GM21576 (cell line): ENCODE results near the gene ANKEF1.
"Not testable (repeated sequence)": the region's sequence is repeated elsewhere in the genome, so short reads cannot be mapped to it uniquely, and the experiment has no call there.

Source experiments
- ATAC-seq: cut with Tn5 transposase; IDR thresholded peaks from one replicate; pipeline ENCODE4 v1.9.1; 2021; ENCODE audit warnings: mild to moderate bottlenecking, moderate library complexity; ENCODE audit not compliant: unreplicated experiment

Gene ANKEF1

GRCh38 chr20:10031451-10032215 is 3.2 kb upstream of the ANKEF1 start:
- not testable (repeated sequence) for ATAC-seq

- ATAC-seq: not testable (repeated sequence)
Measured at GRCh38 chr20:10032269-10032668, 2.5 kb upstream of the ANKEF1 start.

DNA sequence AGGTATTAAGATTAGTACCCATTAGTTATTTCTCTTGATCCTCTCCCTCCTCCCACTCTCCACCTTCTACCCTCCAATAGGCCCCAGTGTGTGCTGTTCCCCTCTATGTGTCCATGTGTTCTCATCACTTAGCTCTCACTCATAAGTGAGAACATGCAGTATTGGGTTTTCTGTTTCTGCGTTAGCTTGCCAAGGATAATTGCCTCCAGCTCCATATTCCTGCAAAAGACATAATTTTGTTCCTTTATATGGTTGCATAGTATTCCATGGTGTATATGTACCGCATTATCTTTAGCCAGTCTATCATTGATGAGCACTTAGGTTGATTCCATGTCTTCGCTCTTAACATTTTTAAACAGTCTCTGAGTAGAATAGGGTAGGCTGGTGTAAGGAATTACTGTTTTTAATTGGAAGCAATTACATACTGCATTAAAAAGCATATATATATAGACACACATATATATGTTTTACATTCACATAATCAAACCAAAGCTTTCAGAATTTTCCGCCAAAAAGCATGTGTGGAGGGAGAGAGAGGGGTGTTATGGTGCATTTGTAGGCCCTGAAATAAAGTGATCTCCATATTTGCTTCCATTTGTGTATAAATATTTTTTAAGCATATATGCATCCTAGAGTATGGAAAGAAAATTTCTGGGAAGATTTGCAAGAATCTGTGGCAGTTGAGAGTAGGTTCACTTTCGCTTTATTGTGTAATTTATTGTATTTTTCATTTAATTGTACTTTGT is 709 bp upstream of the ANKEF1 start:
- ATAC-seq: no peak

- not testable (repeated sequence) for ATAC-seq
Measured at GRCh38 chr20:10036321-10036720, 1.5 kb downstream of the ANKEF1 start.

DNA sequence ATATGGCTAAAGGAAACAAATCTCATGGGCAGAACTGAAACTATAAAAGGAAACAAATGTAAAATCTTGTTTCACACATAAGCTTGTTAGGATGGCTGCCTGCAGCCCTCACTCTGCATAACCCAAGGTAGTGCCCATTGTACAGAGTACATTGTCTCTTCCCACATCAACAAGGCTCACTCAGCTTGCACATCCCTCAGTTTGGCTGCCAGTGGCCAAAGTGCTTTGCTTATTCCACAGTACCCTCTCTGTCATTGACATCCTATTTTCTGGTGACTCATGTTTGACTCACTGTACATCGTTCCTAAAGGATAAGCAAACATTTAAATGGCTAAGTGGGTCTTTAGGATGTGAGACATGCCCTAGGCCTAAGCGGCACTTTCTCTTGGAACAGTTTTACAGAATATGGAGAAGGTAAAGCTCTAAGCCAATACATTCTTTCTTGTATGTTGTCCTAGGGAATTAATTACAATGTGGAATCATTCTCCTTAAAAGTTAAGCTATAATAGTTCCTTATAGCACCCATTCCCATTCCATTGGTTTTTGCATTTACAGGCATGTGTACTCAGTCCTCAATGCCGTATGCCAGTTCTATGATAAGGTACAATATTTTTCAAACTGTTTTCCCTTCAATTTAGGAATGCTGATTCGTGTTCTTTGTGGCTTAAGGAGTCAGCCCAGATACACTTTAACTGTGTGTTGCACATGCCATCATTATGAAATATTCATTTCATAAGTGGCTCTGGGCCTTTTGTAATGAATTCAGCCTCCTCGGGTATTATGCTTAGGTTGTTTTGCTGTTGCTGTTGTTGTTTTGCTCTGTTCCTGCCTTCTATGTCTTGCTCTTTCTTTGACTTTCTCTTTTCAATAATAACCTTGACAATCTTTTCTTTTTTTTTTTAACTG is 5.5 kb downstream of the ANKEF1 start:
- no peak for ATAC-seq

DNA sequence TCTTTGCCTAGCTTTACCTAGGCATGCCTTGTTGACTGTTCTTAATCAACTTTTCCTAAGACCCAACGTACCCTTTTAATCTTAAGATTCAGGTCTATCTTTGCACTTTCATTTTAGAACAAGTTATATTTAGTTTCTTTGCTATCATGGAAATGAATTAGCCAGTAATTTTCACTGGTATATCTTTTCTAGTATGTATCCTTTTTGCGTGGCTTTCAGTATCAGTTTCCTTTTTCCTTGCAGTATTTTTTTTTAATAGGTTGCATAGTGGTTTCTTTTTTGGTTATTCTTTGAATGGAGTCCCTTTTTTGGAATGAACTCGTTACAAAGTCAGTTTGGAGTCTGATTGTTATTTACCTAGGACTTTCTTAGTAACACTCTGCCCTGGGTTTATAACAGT is 7.3 kb downstream of the ANKEF1 start:
- no peak for ATAC-seq

DNA sequence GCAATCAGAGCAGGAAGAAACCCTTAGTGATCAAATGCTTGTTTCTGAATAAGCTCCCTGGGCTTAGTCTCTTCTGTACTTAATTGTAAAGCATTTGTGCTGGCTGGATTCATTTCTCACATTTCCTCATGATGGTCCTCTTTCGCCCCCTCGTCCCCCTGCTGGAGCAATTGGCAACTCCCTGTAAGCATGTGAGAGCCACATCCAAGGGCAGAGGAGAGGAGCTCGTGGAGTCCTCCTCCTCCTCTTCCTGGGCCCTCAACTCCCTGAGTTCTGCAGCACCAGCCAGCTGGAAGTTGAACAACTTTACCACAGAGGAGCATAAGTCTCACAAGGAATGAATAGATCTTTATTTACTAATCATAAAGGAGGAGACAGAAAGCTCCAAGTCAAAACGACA is 12.6 kb downstream of the ANKEF1 start:
- no peak for ATAC-seq

- ATAC-seq: no peak
Measured at GRCh38 chr20:10051185-10051584, 16.4 kb downstream of the ANKEF1 start.

- ATAC-seq: no peak
Measured at GRCh38 chr20:10059006-10059405, 24.2 kb downstream of the ANKEF1 start.

DNA sequence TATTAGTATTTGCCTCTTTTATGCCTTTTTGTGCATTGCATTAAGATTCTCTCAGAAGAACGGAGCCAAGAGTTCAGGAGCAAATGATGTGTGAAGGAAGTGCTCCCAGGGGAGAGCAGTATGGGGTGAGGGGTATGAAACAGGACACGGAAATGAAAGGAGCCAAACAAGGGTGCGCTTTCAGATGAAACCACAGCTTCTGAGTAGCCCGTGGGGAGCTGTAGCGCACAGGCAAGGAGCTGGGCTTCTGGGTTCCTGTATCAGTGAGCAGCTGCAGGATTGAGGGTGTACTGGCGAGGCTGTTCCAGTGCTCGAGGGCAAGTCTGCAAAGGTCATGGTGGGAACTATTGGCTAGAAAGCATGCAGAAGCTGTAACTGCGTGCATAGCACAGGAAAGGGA is 25.4 kb downstream of the ANKEF1 start:
- ATAC-seq: peak; percentile 59

- ATAC-seq: no peak
Measured at GRCh38 chr20:10061641-10062040, 26.9 kb downstream of the ANKEF1 start.

GRCh38 chr20:10063482-10063881 is 28.7 kb downstream of the ANKEF1 start:
- no peak for ATAC-seq

- no peak for ATAC-seq
Measured at GRCh38 chr20:10064611-10065010, 29.8 kb downstream of the ANKEF1 start.

DNA sequence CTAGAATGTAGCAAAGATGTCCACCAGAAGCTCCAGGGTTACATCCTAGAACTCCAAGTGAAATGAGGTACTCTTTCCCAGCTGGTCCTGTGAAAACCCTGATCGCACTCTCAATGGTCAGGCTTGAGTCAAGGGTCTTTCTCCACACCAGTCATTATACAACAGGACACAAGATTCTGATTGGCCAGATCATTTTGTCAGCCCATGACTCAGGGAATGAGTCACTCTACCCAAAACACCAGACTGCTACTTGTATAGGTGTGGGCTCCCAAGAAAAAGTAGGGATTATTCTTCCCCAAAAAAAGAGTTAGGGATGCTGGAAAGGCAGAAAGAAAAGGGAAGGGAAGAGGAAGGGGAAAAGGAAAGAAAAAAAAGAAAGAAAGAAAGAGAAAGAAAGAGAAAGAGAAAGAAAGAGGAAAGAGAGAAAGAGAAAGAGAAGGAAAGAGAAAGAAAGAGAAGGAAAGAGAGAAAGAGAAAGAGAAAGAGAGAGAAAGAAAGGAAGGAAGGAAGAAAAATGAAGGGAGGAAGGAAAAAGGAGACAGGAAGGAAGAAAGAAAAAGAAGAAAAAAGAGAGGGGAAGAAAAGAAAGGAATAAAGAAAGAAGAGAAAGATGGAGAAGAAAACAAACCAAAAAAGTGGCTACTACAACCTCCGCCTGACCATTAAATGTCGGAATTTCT is 30.5 kb downstream of the ANKEF1 start:
- ATAC-seq: no peak

DNA sequence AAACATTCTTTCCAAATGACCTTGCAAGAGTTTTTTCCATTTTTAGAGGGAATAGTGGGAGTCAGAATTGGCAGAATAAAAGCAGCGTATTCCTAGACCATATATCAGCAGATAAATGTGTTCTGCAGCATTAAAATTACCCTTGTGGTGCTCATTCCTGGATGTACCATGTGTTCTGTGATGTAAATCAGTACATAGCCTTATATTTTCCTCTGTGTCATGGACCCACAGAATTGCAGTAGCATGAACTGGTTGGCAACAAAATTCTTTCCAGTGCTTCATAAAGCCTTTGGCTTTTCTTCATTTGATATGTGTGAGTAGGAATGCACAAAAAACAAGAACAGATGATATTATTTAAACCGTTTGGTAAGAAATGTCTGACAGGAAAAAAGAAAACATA is 32.5 kb downstream of the ANKEF1 start:
- no peak for ATAC-seq

DNA sequence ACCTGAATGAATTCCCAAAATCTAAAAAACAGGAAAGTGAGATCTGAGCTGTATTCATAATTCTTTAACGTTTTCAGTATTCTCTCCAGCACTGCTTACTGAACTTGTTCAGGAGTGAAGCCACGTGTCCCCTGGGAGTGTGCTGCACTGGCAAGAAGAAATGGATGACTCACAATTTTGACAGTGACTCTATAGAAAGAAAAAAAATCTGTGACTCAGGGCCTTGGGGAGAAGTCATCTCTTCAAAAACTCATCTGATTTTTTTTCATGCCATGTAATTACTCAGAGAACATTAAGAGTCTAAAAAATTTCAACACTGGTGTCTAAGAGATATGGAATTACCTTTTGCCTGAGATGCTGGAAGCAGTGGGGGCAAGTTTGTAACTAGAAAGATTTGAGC is 39.7 kb downstream of the ANKEF1 start:
- ATAC-seq: no peak

DNA sequence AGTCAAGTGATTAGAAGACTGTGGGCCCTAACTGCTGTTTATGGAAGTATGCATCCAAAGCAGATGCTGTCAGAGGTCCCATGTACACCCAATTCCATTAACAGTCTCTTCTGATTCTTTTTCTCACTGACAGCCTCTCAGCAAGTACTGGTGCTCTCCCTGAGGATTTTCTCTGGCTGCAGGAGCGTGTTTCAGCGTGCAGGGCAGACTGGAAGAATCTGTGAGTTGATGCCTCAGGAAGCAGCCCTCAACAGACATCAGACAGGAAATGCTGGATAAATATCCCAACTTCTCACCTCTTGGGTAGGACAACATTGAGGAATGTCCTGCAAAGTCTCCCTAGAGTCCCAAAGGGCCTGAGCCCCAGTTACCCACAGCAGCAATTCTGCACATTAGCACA is 40.8 kb downstream of the ANKEF1 start:
- no peak for ATAC-seq

DNA sequence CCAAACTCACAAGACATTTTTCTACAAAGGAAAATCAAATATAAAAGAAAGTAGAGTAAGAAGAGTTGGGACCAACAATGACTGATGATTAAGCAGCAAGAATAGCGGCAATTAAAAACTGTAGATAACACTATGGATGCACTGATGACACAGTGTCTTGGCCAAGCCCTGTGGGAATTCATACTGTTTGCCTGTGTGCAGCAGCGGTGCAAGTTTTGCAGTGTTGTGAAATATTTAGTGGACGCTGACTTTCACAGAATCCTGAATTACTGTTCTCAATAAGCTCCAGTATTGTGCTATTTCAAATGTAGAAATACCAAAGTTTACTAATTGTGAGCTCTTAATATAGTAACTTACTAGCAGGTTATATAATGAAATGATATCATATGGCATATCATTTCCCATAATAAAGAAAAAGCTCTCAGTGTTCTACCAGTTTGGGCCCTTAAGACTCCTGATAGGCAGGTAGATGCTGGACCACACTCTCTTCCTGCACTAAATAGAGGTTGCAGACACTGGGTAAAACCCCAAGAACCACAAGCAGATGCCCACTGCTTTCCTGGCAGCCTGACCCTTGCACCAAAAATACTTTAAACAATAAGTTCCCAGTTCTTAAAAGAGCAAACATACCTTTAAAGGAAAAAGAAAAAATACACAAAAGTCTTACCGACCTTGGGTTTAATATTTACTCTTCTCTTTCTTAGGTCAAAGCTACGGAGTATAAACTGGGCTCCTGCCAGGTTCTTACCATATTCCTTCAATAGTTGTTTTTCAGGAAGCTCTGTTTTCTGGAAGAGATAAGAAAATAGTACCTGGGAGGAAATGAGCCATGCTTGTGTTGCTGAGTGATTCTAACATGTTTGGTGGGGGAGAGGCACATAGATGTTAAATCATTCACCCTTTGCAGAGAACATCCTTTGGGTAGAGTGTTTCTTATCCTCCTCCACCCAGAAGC is 41.6 kb downstream of the ANKEF1 start:
- no peak for ATAC-seq

DNA sequence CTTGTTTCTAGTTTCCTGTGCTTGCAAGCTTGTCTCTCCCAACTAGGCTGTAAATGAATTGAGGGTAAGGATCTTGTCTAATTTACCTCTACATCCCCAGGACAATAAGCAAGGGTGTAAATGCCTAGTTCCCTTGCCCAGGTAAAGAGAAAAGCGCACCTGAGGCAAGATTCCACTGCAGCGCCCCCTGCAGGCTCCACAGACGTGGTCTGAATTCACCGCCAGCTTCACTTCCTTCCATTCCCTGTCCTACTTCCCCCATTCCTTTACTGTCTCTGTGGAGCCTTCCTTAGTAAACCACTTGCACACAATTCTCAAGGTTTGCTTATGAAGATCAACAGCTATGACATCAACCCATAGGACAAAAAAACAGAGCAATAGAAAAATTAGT is 42.3 kb downstream of the ANKEF1 start:
- no peak for ATAC-seq

DNA sequence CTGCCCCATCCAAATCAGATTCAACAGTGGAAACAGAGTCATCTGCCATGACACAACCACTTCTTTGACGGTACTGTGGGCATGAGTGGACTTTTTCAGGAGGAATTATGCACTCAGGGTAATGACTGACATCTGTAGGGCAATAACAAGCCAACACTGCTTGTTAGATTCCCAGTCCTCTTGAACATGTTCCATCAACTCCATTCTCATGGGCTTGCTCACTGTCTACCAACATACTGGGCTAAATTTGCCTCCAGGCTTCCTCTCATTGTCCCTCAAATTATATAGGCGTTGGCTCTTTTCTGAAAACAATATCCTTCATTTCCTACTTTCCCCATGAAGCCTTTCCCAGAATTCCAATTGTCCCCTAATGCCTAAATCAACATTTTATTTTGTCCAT is 43.1 kb downstream of the ANKEF1 start:
- ATAC-seq: no peak
